Osteoblast (primary cell): ENCODE measurements around the gene BLOC1S3. TPM values are rescaled to one million over a fixed set of nuclear protein-coding genes. Genes with fewer than 3 reads are reported as not detected.
A peak's percentile ranks its signal among the peaks of the same experiment; 100 is the strongest.

Experiments used
- DNase-seq: peaks from one replicate; pipeline ENCODE4 v3.0.0; 2011; ENCODE audit warnings: low spot score, mixed read lengths; ENCODE audit not compliant: insufficient read length; ENCODE audit errors: missing footprints
- H2AFZ ChIP-seq: 2 replicates; pipeline ENCODE4 v1.6.0; 2011; ENCODE audit warnings: mild to moderate bottlenecking, low read length
- H3K27ac ChIP-seq: 2 replicates; pipeline ENCODE4 v1.5.1; 2011; ENCODE audit warnings: mild to moderate bottlenecking, low read depth, low read length, moderate library complexity
- H3K27me3 ChIP-seq: 2 replicates; pipeline ENCODE4 v1.6.0; 2012; ENCODE audit warnings: mild to moderate bottlenecking, control low read depth, inconsistent platforms, low read length, moderate library complexity; ENCODE audit not compliant: insufficient read depth
- H3K36me3 ChIP-seq: 2 replicates; pipeline ENCODE4 v1.5.1; 2011; ENCODE audit warnings: mild to moderate bottlenecking, low read length, control low read depth, moderate library complexity; ENCODE audit not compliant: insufficient read depth
- H3K4me1 ChIP-seq: 2 replicates; pipeline ENCODE4 v1.5.1; 2011; ENCODE audit warnings: mild to moderate bottlenecking, low read length, control low read depth, moderate library complexity; ENCODE audit not compliant: insufficient read depth
- H3K4me2 ChIP-seq: 2 replicates; pipeline ENCODE4 v1.6.0; 2011; ENCODE audit warnings: mild to moderate bottlenecking, low read length; ENCODE audit not compliant: insufficient read depth
- H3K4me3 ChIP-seq: fragments of 200-600 bp; sonication (generic); 3 replicates; pipeline ENCODE4 v1.5.1; 2012; ENCODE audit warnings: mild to moderate bottlenecking, low read length, inconsistent platforms; ENCODE audit not compliant: insufficient read depth
- H3K79me2 ChIP-seq: 2 replicates; pipeline ENCODE4 v1.6.0; 2012; ENCODE audit warnings: mild to moderate bottlenecking, low read length, control low read depth, inconsistent platforms; ENCODE audit not compliant: insufficient read depth
- H3K9me3 ChIP-seq: 2 replicates; pipeline ENCODE4 v1.5.1; 2011; ENCODE audit warnings: low read depth, low read length, control low read depth
- H4K20me1 ChIP-seq: 2 replicates; pipeline ENCODE4 v1.6.0; 2012; ENCODE audit warnings: mild to moderate bottlenecking, low read length, control low read depth; ENCODE audit not compliant: insufficient read depth
- CTCF ChIP-seq: IDR thresholded peaks from 2 replicates; pipeline ENCODE4 v1.5.1; 2011; ENCODE audit warnings: mild to moderate bottlenecking, low read depth, low read length, moderate library complexity; ENCODE audit errors: extremely low read depth
- total RNA-seq: library from RNA; depleted of rRNA; stranded (reverse); fragments of >200 nt; gene quantifications from 2 replicates; pipeline ENCODE4 v1.2.3, GENCODE V29; 2012

BLOC1S3 gene
- total RNA-seq, 1 donor, result 7.2 TPM

DNA sequence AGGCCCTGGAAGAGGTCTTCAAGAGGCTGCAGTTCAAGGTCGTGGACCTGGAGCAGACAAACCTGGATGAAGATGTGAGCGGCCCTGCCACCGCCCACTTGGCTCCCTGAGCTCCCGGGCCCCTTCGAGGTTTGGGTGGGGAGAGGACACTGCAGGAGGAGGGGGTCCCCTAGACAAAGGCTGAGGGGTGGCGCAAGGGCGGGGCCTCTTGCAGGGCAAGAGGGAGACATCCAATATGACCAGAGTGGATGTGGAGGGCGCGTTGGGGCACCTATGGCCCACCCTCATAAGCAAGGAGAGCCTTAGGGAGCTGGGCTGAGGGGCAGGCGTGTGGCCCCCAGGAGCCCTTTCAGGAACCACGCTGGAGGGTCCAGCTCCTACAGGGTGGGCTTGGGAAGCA lies 38.1 kb upstream of the BLOC1S3 start:
- Histone ChIP-seq H3K4me1 (no peaks in the 10 kb centered on the region), H3K27ac (no peak overlapping the region), H4K20me1 (peaks cover 22% of the 10 kb centered on the region), H3K4me3 (no peak overlapping the region), H3K79me2 (peaks cover 38% of the 10 kb centered on the region), H3K9me3 (no peaks in the 10 kb centered on the region), H3K4me2 (no peak overlapping the region), H3K36me3 (peaks cover 12% of the 10 kb centered on the region), H3K27me3 (no peaks in the 10 kb centered on the region), H2AFZ (no peak overlapping the region)
- TF ChIP-seq CTCF, result no peak
- no peak for DNase-seq

DNA sequence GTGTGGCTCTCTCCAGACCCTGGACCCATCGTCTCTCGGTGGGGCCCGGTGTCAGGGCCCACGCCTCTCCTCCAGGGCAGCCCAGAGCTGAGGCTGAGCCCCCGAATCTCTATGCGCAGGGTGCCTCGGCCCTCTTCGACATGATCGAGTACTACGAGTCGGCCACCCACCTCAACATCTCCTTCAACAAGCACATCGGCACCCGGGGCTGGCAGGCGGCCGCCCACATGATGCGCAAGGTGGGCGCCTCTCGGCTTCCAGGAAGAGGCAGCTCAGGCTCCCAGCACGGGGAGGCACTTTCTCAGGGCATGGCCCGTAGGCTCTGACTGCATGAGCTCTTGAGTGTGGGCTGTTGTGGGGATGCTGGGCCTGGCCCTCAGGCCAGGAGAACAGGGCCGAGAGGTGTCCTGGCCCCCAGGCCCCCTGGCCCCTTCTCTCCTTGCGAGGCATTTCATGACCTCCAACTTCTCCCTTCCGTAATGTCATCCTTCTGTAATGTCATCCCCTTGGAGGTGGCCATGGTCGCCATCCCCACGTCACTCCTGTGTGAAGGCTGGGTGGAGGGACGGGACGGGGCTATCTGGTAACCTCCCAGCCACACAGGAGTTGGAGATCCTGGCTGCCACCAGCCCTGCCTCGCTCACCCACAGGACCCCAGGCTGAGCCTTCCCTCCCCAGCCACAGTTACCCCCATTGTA lies 37.2 kb upstream of the BLOC1S3 start:
- H4K20me1 ChIP-seq, result peaks cover 21% of the 10 kb centered on the region
- no peaks in the 10 kb centered on the region for H3K4me1 ChIP-seq

GRCh38 chr19:45142016-45142725 lies 36.4 kb upstream of the BLOC1S3 start:
- Histone ChIP-seq H3K27ac (no peak overlapping the region), H3K4me1 (no peaks in the 10 kb centered on the region), H3K36me3 (peaks cover 19% of the 10 kb centered on the region), H3K9me3 (no peaks in the 10 kb centered on the region), H3K4me2 (no peak overlapping the region), H3K27me3 (no peaks in the 10 kb centered on the region), H4K20me1 (peaks cover 15% of the 10 kb centered on the region), H3K4me3 (no peak overlapping the region), H3K79me2 (peaks cover 24% of the 10 kb centered on the region), H2AFZ (no peak overlapping the region)
- DNase-seq, result peak; percentile 75
- no peak for TF ChIP-seq CTCF

More for the DNA sequence above, 37.2 kb upstream of the BLOC1S3 start:
- no peak for TF ChIP-seq CTCF
- H3K4me2 ChIP-seq, result no peak overlapping the region
- H3K27me3 ChIP-seq, result no peaks in the 10 kb centered on the region
- H3K4me3 ChIP-seq, result no peak overlapping the region
- peaks cover 12% of the 10 kb centered on the region for H3K36me3 ChIP-seq
- H3K9me3 ChIP-seq, result no peaks in the 10 kb centered on the region
- H3K27ac ChIP-seq, result no peak overlapping the region
- H3K79me2 ChIP-seq, result peaks cover 32% of the 10 kb centered on the region
- no peak overlapping the region for H2AFZ ChIP-seq
- peak; percentile 26 for DNase-seq

DNA sequence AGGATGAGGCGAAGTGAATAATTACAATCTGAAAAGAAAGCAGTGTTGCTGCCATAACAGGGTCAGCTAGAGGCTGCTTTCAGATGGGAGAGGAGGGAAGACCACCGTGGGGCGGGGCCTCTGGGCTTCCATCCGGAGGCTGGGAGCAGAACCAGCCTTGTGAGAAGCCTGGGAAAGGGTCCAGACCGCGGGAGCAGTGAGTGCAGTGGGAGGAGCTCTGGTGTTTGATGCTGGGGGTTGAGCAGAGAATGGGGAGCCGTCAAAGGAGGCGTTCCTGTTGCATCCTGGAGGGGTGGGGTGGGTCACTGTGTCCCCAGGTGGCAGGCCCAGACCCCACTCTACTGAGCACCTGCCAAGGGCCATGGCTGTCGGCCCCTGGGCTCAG lies 35.9 kb upstream of the BLOC1S3 start:
- H3K4me1 ChIP-seq, result no peaks in the 10 kb centered on the region
- H3K79me2 ChIP-seq, result peaks cover 18% of the 10 kb centered on the region
- H3K4me3 ChIP-seq, result no peak overlapping the region
- H2AFZ ChIP-seq, result no peak overlapping the region
- H3K27ac ChIP-seq, result no peak overlapping the region
- no peaks in the 10 kb centered on the region for H3K9me3 ChIP-seq
- H3K4me2 ChIP-seq, result no peak overlapping the region
- no peak for TF ChIP-seq CTCF
- peak; percentile 90 for DNase-seq
- no peaks in the 10 kb centered on the region for H3K27me3 ChIP-seq
- peaks cover 20% of the 10 kb centered on the region for H3K36me3 ChIP-seq
- H4K20me1 ChIP-seq, result peaks cover 10% of the 10 kb centered on the region
